Measurements from ENCODE around the gene CCR3.

Gene CCR3

DNA sequence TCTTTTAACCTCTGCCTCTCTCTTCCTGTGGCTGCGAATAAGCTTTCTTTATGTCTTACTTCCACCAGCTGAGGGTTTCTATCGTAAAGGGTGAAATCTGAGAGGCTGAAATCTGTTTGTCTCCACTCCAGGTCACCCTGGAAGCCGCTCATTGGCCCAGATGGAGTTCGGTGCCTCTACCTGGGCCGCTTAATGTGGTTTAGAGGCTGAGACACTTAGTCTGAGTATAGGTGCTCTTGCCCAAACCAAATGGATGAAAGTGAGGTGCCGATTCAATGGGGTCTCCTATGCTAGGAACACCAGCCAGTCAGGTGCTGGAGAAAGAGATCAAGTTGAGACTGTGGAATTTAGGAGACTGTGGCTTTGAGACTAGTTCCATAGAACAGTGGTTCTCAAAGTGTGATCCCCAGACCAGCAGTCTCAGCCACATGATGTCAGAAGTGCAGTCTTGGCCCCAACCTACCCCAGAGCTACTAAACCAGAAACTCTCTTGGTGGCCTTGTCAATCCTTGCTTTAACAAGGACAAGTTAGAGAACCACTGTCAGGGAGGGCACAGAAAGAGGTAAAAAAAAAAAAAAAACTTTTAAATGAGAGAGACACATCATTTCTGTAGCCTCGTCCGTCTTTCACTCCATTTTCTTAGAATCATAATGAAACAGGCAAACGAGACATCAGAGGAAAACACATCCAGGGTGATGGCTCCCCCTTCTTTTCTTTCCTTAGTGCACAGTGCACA is 56.8 kb downstream of the CCR3 start:
- no peak for DNase-seq (ENCODE audit: low read depth)

- DNase-seq (ENCODE audit: low read depth), result no peak
Observed at GRCh38 chr3:46299608-46300460, 57.6 kb downstream of the CCR3 start.

DNA sequence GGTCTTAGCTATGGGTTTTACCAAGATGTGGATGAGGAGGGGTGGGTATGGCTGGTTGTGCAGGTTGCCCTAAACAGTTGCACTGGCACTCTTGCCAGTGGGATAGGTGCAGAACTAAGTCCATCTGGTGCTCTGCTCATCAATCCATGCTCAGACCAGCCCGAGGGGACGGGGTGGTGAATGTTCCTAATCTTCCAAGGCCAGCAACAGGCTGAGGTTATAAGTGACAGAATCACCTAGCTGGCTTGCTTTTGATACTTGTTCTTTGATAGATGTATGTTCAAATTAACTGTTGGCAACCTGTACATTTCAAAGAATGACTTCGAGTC is 58.2 kb downstream of the CCR3 start:
- DNase-seq (ENCODE audit: low read depth), result no peak

GRCh38 chr3:46301122-46301835 is 59.0 kb downstream of the CCR3 start:
- no peak for DNase-seq (ENCODE audit: low read depth)

- DNase-seq (ENCODE audit: low read depth), result no peak
Observed at GRCh38 chr3:46303240-46303639, 61.0 kb downstream of the CCR3 start.

GRCh38 chr3:46304739-46305138 is 62.5 kb downstream of the CCR3 start:
- no peak for DNase-seq (ENCODE audit: low read depth)

- no peak for DNase-seq (ENCODE audit: low read depth)
Observed at GRCh38 chr3:46312991-46313390, 70.7 kb downstream of the CCR3 start.

GRCh38 chr3:46314517-46314916 is 72.3 kb downstream of the CCR3 start:
- no peak for DNase-seq (ENCODE audit: low read depth)

DNA sequence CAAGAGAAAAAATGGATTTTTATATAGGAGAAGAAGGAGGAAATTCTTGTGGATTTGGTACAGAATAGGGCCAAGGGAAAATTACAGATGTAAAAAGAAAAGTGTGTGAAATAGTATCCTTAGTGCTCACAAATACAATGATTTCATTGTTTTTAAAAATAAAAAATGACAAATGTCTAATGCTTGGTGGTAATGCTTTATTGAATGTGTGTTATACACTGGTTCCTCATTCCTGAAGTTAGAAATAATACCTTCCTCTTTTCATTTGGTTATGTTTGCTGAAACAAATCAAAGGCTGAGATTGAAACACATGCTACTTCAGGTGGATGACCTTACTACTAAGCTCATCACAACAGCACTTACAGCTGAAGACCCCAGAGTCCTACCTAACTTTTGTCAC is 73.9 kb downstream of the CCR3 start:
- no peak for DNase-seq (ENCODE audit: low read depth)

All from stimulated activated CD8-positive, alpha-beta memory T cell treated with anti-CD3 and anti-CD28 coated beads, Interleukin-15, amount 100 ng/mL, for 1 hour (primary cell).